ENCODE results near the gene NOP9.

GRCh38 chr14:24327303-24327702, 27.7 kb downstream of the NOP9 start:
- TF ChIP-seq CTCF (IDR thresholded peaks at IDR 0.05) (no peak), POLR2A (IDR thresholded peaks at IDR 0.05) (no peak)
